Panc1 (cell line): ENCODE measurements around the gene CRYAB. TPM values are rescaled to one million over a fixed set of nuclear protein-coding genes. Genes with fewer than 3 reads are reported as not detected.

Experiments used
- total RNA-seq: library from RNA; stranded (reverse); gene quantifications from one replicate; pipeline ENCODE4 v1.2.1, GENCODE V29; 2021; ENCODE audit not compliant: unreplicated experiment

CRYAB gene
- total RNA-seq, 1 experiment from 2014 or later = 0.59 TPM

Other genes starting within 250 kb of the CRYAB start
- 57.7 TPM for gene PPP2R1B, start 145.4 kb downstream of the CRYAB start, total RNA-seq
- gene ALG9, start 40.2 kb downstream of the CRYAB start, total RNA-seq = 27.1 TPM
- gene FDXACB1, start 32.6 kb downstream of the CRYAB start, total RNA-seq = 4.1 TPM
- 16.6 TPM for gene CFAP68, start 32.2 kb downstream of the CRYAB start, total RNA-seq
- gene HSPB2, start 964 bp upstream of the CRYAB start, total RNA-seq = not detected
- gene C11orf52, start 7.1 kb upstream of the CRYAB start, total RNA-seq = not detected
- gene DIXDC1, start 25.6 kb upstream of the CRYAB start, total RNA-seq = 11.7 TPM
- 75.9 TPM for gene DLAT, start 113.6 kb upstream of the CRYAB start, total RNA-seq
- 3.0 TPM for gene PIH1D2, start 162.2 kb upstream of the CRYAB start, total RNA-seq
- 19.7 TPM for gene NKAPD1, start 162.5 kb upstream of the CRYAB start, total RNA-seq
- 87.3 TPM for gene TIMM8B, start 175.0 kb upstream of the CRYAB start, total RNA-seq
- gene SDHD, start 175.1 kb upstream of the CRYAB start, total RNA-seq = 166 TPM